DOHH2 (cell line): ENCODE data around the gene PLCXD3.

Experiments
- H3F3A ChIP-seq: fragments of 200-600 bp; sonication (generic), shearing (Covaris generic); 2 replicates; pipeline ENCODE4 v1.6.0; 2016; ENCODE audit warnings: antibody characterized with exemption, mild to moderate bottlenecking; ENCODE audit not compliant: control insufficient read depth, insufficient read depth
- H3K27ac ChIP-seq: fragments of 200-600 bp; sonication (generic); 2 replicates; pipeline ENCODE4 v1.5.1; 2014; ENCODE audit warnings: low read depth, mild to moderate bottlenecking, low read length, moderate library complexity
- H3K27me3 ChIP-seq: fragments of 200-600 bp; sonication (generic); 2 replicates; pipeline ENCODE4 v1.6.1; 2014; ENCODE audit warnings: mild to moderate bottlenecking, low read length, mixed read lengths; ENCODE audit not compliant: control insufficient read depth
- H3K36me3 ChIP-seq: fragments of 200-600 bp; sonication (generic); 2 replicates; pipeline ENCODE4 v1.6.1; 2014; ENCODE audit warnings: mild to moderate bottlenecking, low read length, moderate library complexity, mixed read lengths; ENCODE audit not compliant: control insufficient read depth
- H3K4me1 ChIP-seq: fragments of 200-600 bp; sonication (generic); 2 replicates; pipeline ENCODE4 v1.6.1; 2014; ENCODE audit warnings: mild to moderate bottlenecking, low read length, mixed read lengths; ENCODE audit not compliant: control insufficient read depth
- H3K4me2 ChIP-seq: fragments of 200-600 bp; sonication (generic); 2 replicates; pipeline ENCODE4 v1.6.0; 2014; ENCODE audit warnings: mild to moderate bottlenecking, low read length, moderate library complexity
- H3K4me3 ChIP-seq: fragments of 200-600 bp; sonication (generic); 2 replicates; pipeline ENCODE4 v1.5.1; 2014; ENCODE audit warnings: mild to moderate bottlenecking, low read length, mixed read lengths
- H3K79me2 ChIP-seq: fragments of 200-600 bp; sonication (generic); 2 replicates; pipeline ENCODE4 v1.6.1; 2014; ENCODE audit warnings: mild to moderate bottlenecking, low read length, mixed read lengths; ENCODE audit not compliant: control insufficient read depth
- H3K9me2 ChIP-seq: fragments of 200-600 bp; sonication (generic); replicated peaks from 2 replicates; pipeline ENCODE4 v1.6.1; 2014; ENCODE audit warnings: mild to moderate bottlenecking, low read length, mixed read lengths; ENCODE audit not compliant: control insufficient read depth
- H3K9me3 ChIP-seq: fragments of 200-600 bp; sonication (generic); 2 replicates; pipeline ENCODE4 v1.6.1; 2014; ENCODE audit warnings: antibody characterized with exemption, low read length, mixed read lengths; ENCODE audit not compliant: control insufficient read depth, insufficient read depth
- H4K20me1 ChIP-seq: fragments of 200-600 bp; sonication (generic); 2 replicates; pipeline ENCODE4 v1.6.0; 2014; ENCODE audit warnings: low read depth, mild to moderate bottlenecking, antibody characterized with exemption, low read length, moderate library complexity; ENCODE audit not compliant: control insufficient read depth, insufficient read depth
- CTCF ChIP-seq: fragments of 200-600 bp; sonication (generic); IDR thresholded peaks from one replicate; pipeline ENCODE4 v1.5.1; 2014; ENCODE audit warnings: antibody characterized with exemption, mild to moderate bottlenecking, low read depth, low read length; ENCODE audit not compliant: poor library complexity, severe bottlenecking
- EZH2phosphoT487 ChIP-seq: fragments of 200-600 bp; sonication (generic); IDR thresholded peaks from 2 replicates; pipeline ENCODE4 v1.6.1; 2017; ENCODE audit warnings: borderline replicate concordance, mild to moderate bottlenecking, antibody characterized with exemption, low read length, moderate library complexity, mixed read lengths

PLCXD3 gene

GRCh38 chr5:41368158-41368557, 142.2 kb downstream of the PLCXD3 start:
- Histone ChIP-seq H3K27ac (no peak overlapping the region), H3K4me1 (no peaks in the 10 kb centered on the region), H3K79me2 (no peaks in the 10 kb centered on the region), H3K4me3 (no peak overlapping the region), H3K36me3 (no peaks in the 10 kb centered on the region), H4K20me1 (no peaks in the 10 kb centered on the region), H3F3A (no peaks in the 10 kb centered on the region), H3K27me3 (no peaks in the 10 kb centered on the region), H3K9me3 (no peaks in the 10 kb centered on the region), H3K9me2 (no peaks in the 10 kb centered on the region), H3K4me2 (no peak overlapping the region)
- TF ChIP-seq EZH2phosphoT487, result no peak

- no peaks in the 10 kb centered on the region for H3K9me2 ChIP-seq
These were observed 145.0 kb downstream of the PLCXD3 start for GRCh38 chr5:41365369-41365768.

GRCh38 chr5:41364346-41364745, 146.1 kb downstream of the PLCXD3 start:
- Histone ChIP-seq H3K9me3 (no peaks in the 10 kb centered on the region), H3K9me2 (no peaks in the 10 kb centered on the region), H4K20me1 (no peaks in the 10 kb centered on the region), H3F3A (no peaks in the 10 kb centered on the region), H3K4me1 (no peaks in the 10 kb centered on the region), H3K4me2 (no peak overlapping the region), H3K36me3 (no peaks in the 10 kb centered on the region), H3K79me2 (no peaks in the 10 kb centered on the region), H3K4me3 (no peak overlapping the region), H3K27me3 (no peaks in the 10 kb centered on the region), H3K27ac (no peak overlapping the region)
- TF ChIP-seq CTCF (no peak), EZH2phosphoT487 (no peak)

More at GRCh38 chr5:41365369-41365768, 145.0 kb downstream of the PLCXD3 start:
- TF ChIP-seq CTCF, result no peak
- no peak for TF ChIP-seq EZH2phosphoT487
- Histone ChIP-seq H4K20me1 (no peaks in the 10 kb centered on the region), H3K4me3 (no peak overlapping the region), H3K4me1 (no peaks in the 10 kb centered on the region), H3K9me3 (no peaks in the 10 kb centered on the region), H3K27me3 (no peaks in the 10 kb centered on the region), H3F3A (no peaks in the 10 kb centered on the region), H3K79me2 (no peaks in the 10 kb centered on the region), H3K27ac (no peak overlapping the region), H3K4me2 (no peak overlapping the region), H3K36me3 (no peaks in the 10 kb centered on the region)

- Histone ChIP-seq H3F3A (no peaks in the 10 kb centered on the region), H3K4me2 (no peak overlapping the region), H3K4me3 (no peak overlapping the region), H3K27me3 (no peaks in the 10 kb centered on the region), H3K79me2 (no peaks in the 10 kb centered on the region), H3K27ac (no peak overlapping the region), H3K36me3 (no peaks in the 10 kb centered on the region), H4K20me1 (no peaks in the 10 kb centered on the region), H3K4me1 (no peaks in the 10 kb centered on the region), H3K9me3 (no peaks in the 10 kb centered on the region), H3K9me2 (no peaks in the 10 kb centered on the region)
- TF ChIP-seq CTCF (no peak), EZH2phosphoT487 (no peak)
These were observed 146.9 kb downstream of the PLCXD3 start for GRCh38 chr5:41363343-41363986.
